ENCODE results near the gene AADACL4. TPM values are rescaled to one million over a fixed set of nuclear protein-coding genes. Genes with fewer than 3 reads are reported as not detected.

AADACL4 gene
- total and polyA plus RNA-seq, 2 of the 8 experiments (the other 6 are each of a cell fraction or from before 2014, with no cell fraction given), result 0.08 TPM; not detected in 1

DNA sequence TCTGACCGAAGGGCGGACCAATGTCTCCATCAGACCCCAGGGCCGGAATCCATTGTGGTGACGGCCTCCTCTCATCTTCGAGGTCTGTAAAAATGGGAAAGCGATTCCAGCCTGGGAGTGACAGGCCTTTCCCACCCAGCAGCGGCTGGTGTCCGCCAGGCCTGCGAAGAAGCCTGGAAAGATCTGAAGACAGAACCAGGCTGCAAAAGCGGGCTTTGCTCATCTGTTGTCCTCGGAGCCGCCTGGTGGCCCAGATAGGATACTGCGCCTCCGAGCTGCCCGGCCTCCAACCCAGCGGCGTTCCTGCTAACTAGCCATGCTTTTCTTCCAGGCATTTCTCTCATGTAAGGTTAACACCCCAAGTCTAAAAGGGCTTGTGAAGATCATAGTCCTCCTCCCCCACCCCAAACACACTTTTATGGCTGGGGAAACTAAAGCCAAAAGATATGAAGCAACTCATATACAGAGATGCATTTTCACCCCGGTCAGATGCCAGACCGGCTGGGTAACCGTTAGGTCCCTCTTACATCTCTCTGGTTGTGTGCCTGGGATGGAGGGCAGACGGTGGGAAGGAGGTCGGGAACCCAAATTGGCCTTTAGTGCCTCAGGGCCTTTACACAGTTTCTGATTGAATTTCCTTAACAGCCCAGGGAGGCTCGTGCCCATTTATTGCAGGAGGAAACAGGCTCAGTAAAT, 23.9 kb upstream of the AADACL4 start:
- no peak overlapping the region for H3K14ac ChIP-seq (ENCODE audit: insufficient read length)
- peaks cover 0 to 4% of the 10 kb centered on the region in 2 experiments for H4K20me1 ChIP-seq (replicated peaks in 1 of 2; ENCODE audit: control insufficient read depth in 1 of 2, insufficient read depth in 2 of 2, low read length in 2 of 2)
- H2BK20ac ChIP-seq (ENCODE audit: low read length), result no peak overlapping the region
- no peak overlapping the region for H3K23ac ChIP-seq (ENCODE audit: insufficient read length)
- peak overlapping the region; percentile 4; the same call in 1 of the 2 replicates for H2BK15ac ChIP-seq (ENCODE audit: low read length)
- H3K23me2 ChIP-seq (ENCODE audit: low read depth, low read length), result peaks cover 27% of the 10 kb centered on the region
- no peaks in the 10 kb centered on the region for H3K9me3 ChIP-seq (ENCODE audit: insufficient read depth in 2 of 2, low read depth in 1 of 2, low read length in 1 of 2)
- peaks cover 2 to 8% of the 10 kb centered on the region in 2 experiments for H3K79me2 ChIP-seq (ENCODE audit: control insufficient read depth in 1 of 2, insufficient read depth in 2 of 2, low read length in 2 of 2)
- H3K56ac ChIP-seq (replicated peaks; ENCODE audit: insufficient read length, low read depth, low read length), result no peak overlapping the region
- peaks cover 4 to 24% (median 12%) of the 10 kb centered on the region in 4 experiments; a peak in 6 of 7 replicates for H3K4me1 ChIP-seq (replicated peaks in 1 of 4; ENCODE audit: control insufficient read depth in 3 of 4, insufficient read depth in 4 of 4, low read length in 3 of 4)
- H2AK5ac ChIP-seq (ENCODE audit: low read depth, low read length), result no peak overlapping the region
- H3K36me3 ChIP-seq (ENCODE audit: control insufficient read depth in 2 of 4, insufficient read depth in 4 of 4, low read length in 3 of 4), result no peaks in the 10 kb centered on the region
- no peak overlapping the region for H3K4ac ChIP-seq (replicated peaks; ENCODE audit: insufficient read length, low read depth, low read length)
- H3K9ac ChIP-seq (replicated peaks in 1 of 4; ENCODE audit: extremely low read depth in 1 of 4, low read depth in 3 of 4, low read length in 3 of 4), result no peak overlapping the region
- whole genome bisulfite sequencing, 2 experiments (ENCODE audit: extremely low coverage in 1 of 2, insufficient coverage in 1 of 2, insufficient read length in 1 of 2, insufficient replicate concordance in 2 of 2, low coverage in 1 of 2, low lambda C conversion rate in 2 of 2, missing lambda C conversion rate in 1 of 2), result 22% methylated on average over 23 of the region's 23 CpGs; no CpG with 5 or more reads in 1 of the 2 experiments
- H3K4me2 ChIP-seq (ENCODE audit: insufficient read depth in 1 of 2, low read depth in 2 of 2, low read length in 2 of 2), result peak overlapping the region; percentile 62 to 97
- H4K91ac ChIP-seq (replicated peaks; ENCODE audit: insufficient read length, low read length), result no peak overlapping the region
- H2BK120ac ChIP-seq (replicated peaks; ENCODE audit: low read depth, low read length), result no peak overlapping the region
- DNase-seq (ENCODE audit: low read depth in 1 of 2, low spot score in 2 of 2) (peak in 1 of 2 experiments; percentile 93), FAIRE-seq (no peak)
- no peak overlapping the region for H2AFZ ChIP-seq (ENCODE audit: low read length)
- no peak overlapping the region for H3K27ac ChIP-seq (ENCODE audit: low read depth, low read length)
- H4K5ac ChIP-seq (ENCODE audit: insufficient read length, low read depth, low read length), result no peak overlapping the region
- ChIA-PET POLR2A (ENCODE audit: partially characterized antibody) (interaction anchor here (0.7 to 11.4 kb wide), 6 partner anchors 9 to 78 kb away, joined by 3 to 107 read pairs (median 14); no protein-coding TSS in a partner anchor), CTCF (ENCODE audit: partially characterized antibody) (interaction anchor here (0.6 to 11.2 kb wide), 27 partner anchors 8 to 391 kb away, joined by 3 to 130 read pairs (median 3); no protein-coding TSS in a partner anchor)
- H3K27me3 ChIP-seq (replicated peaks in 1 of 4; ENCODE audit: control insufficient read depth in 3 of 4, extremely low read depth in 1 of 4, insufficient read depth in 3 of 4, low read length in 3 of 4), result no peaks in the 10 kb centered on the region; a peak in 1 of 7 replicates
- peak overlapping the region; percentile 95 for H3K18ac ChIP-seq (ENCODE audit: extremely low read depth, low read length)
- no peak overlapping the region for H4K8ac ChIP-seq (ENCODE audit: extremely low read depth, insufficient read depth, low read length)
- 0 out of 2 replicates have a peak overlapping the region, but pooled peaks have one; percentile 35 for H2BK12ac ChIP-seq (ENCODE audit: low read depth, low read length)
- H3K4me3 ChIP-seq (ENCODE audit: extremely low read depth in 1 of 4, insufficient read depth in 2 of 4, low read depth in 3 of 4, low read length in 4 of 4), result peak overlapping the region; percentile 81 to 97 (median 90)
- no peaks in the 10 kb centered on the region; the same call in none of the 2 replicates for H3K79me1 ChIP-seq (ENCODE audit: low read depth, low read length)
- H2BK5ac ChIP-seq (ENCODE audit: low read depth, low read length), result no peak overlapping the region
- TF ChIP-seq TBP (IDR thresholded peaks at IDR 0.05; ENCODE audit: low read depth, low read length), result peak; percentile 26; the same call in 1 of the 2 replicates
- TF ChIP-seq CTCF (IDR thresholded peaks at IDR 0.05; ENCODE audit: control extremely low read depth in 1 of 3, insufficient read depth in 1 of 3, low read depth in 1 of 3, low read length in 3 of 3), result peak in 2 of 3 experiments; percentile 94 to 95; a peak in 3 of 4 replicates
- TF ChIP-seq TAF1 (IDR thresholded peaks at IDR 0.05; ENCODE audit: low read depth, low read length), result peak; percentile 36; the same call in 1 of the 2 replicates
- no peak for TF ChIP-seq SIX5 (IDR thresholded peaks at IDR 0.05; ENCODE audit: low read depth, low read length)
- TF ChIP-seq E2F6 (IDR thresholded peaks at IDR 0.05), result no peak
- peak; percentile 15; the same call in 1 of the 2 replicates for TF ChIP-seq GABPA (IDR thresholded peaks at IDR 0.05; ENCODE audit: borderline replicate concordance, insufficient read depth, low read length)
- peak in 1 of 2 experiments; percentile 57; a peak in 2 of 4 replicates for TF ChIP-seq SIN3A (conservative IDR thresholded peaks at IDR 0.05 in 1 of 2, IDR thresholded peaks at IDR 0.05 in 1 of 2; ENCODE audit: low read depth in 1 of 2, low read length in 2 of 2)
- no peak for TF ChIP-seq BRCA1 (IDR thresholded peaks at IDR 0.05; ENCODE audit: low read depth, low read length)

Data from H1 (cell line).